ENCODE measurements around the gene KRTAP5-6.

Gene KRTAP5-6

GRCh38 chr11:1743585-1744136, 46.7 kb downstream of the KRTAP5-6 start:
- TF ChIP-seq REST (IDR thresholded peaks at IDR 0.05; ENCODE audit: insufficient read depth in 1 of 2, low read depth in 2 of 2, low read length in 2 of 2) (no peak), POLR2AphosphoS5 (IDR thresholded peaks at IDR 0.05; ENCODE audit: low read depth, low read length) (no peak), FOXP2 (optimal IDR thresholded peaks at IDR 0.05; ENCODE audit: borderline replicate concordance, extremely low read depth, extremely low read length, insufficient read depth) (no peak), TAF1 (IDR thresholded peaks at IDR 0.05; ENCODE audit: borderline replicate concordance, insufficient read depth, low read length) (no peak), SIN3A (IDR thresholded peaks at IDR 0.05; ENCODE audit: borderline replicate concordance, insufficient read depth, low read length) (no peak)

GRCh38 chr11:1744137-1744886, 47.3 kb downstream of the KRTAP5-6 start:
- TF ChIP-seq POLR2AphosphoS5 (IDR thresholded peaks at IDR 0.05; ENCODE audit: low read depth, low read length), result no peak
- no peak for TF ChIP-seq REST (IDR thresholded peaks at IDR 0.05; ENCODE audit: insufficient read depth in 1 of 2, low read depth in 2 of 2, low read length in 2 of 2)
- TF ChIP-seq TAF1 (IDR thresholded peaks at IDR 0.05; ENCODE audit: borderline replicate concordance, insufficient read depth, low read length), result no peak

- no peak for TF ChIP-seq SIN3A (IDR thresholded peaks at IDR 0.05; ENCODE audit: borderline replicate concordance, insufficient read depth, low read length)
- TF ChIP-seq FOXP2 (optimal IDR thresholded peaks at IDR 0.05; ENCODE audit: borderline replicate concordance, extremely low read depth, extremely low read length, insufficient read depth), result no peak
- TF ChIP-seq TAF1 (IDR thresholded peaks at IDR 0.05; ENCODE audit: borderline replicate concordance, insufficient read depth, low read length), result no peak
- no peak for TF ChIP-seq POLR2AphosphoS5 (IDR thresholded peaks at IDR 0.05; ENCODE audit: low read depth, low read length)
- no peak for TF ChIP-seq REST (IDR thresholded peaks at IDR 0.05; ENCODE audit: insufficient read depth in 1 of 2, low read depth in 2 of 2, low read length in 2 of 2)
These were observed 48.1 kb downstream of the KRTAP5-6 start for GRCh38 chr11:1744891-1745700.

GRCh38 chr11:1745701-1746320, 48.8 kb downstream of the KRTAP5-6 start:
- TF ChIP-seq SIN3A (IDR thresholded peaks at IDR 0.05; ENCODE audit: borderline replicate concordance, insufficient read depth, low read length) (no peak), FOXP2 (optimal IDR thresholded peaks at IDR 0.05; ENCODE audit: borderline replicate concordance, extremely low read depth, extremely low read length, insufficient read depth) (no peak), REST (IDR thresholded peaks at IDR 0.05; ENCODE audit: insufficient read depth in 1 of 2, low read depth in 2 of 2, low read length in 2 of 2) (no peak), POLR2AphosphoS5 (IDR thresholded peaks at IDR 0.05; ENCODE audit: low read depth, low read length) (no peak), TAF1 (IDR thresholded peaks at IDR 0.05; ENCODE audit: borderline replicate concordance, insufficient read depth, low read length) (no peak)

All from PFSK-1 (cell line).